Measurements from ENCODE around the gene GSTM4.

DNA sequence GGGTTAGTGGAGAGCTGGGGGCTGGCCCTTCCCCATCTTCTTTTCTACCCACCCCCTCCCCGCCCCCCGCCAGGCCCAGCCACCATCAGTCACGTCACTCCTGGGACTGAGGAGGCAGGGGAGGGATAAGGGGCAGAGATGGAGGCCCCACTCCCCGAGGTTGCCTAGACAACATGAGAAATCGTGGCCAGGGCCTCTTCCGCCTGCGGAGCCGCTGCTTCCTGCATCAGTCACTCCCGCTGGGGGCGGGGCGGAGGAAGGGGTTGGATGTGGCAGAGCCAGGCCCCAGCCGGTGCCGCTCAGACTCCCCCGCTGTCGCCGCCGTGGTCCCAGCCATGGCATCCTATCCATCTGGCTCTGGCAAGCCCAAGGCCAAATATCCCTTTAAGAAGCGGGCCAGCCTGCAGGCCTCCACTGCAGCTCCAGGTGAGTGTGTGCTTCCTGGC lies 35.0 kb upstream of the GSTM4 start:
- TF ChIP-seq, protein P1, sequence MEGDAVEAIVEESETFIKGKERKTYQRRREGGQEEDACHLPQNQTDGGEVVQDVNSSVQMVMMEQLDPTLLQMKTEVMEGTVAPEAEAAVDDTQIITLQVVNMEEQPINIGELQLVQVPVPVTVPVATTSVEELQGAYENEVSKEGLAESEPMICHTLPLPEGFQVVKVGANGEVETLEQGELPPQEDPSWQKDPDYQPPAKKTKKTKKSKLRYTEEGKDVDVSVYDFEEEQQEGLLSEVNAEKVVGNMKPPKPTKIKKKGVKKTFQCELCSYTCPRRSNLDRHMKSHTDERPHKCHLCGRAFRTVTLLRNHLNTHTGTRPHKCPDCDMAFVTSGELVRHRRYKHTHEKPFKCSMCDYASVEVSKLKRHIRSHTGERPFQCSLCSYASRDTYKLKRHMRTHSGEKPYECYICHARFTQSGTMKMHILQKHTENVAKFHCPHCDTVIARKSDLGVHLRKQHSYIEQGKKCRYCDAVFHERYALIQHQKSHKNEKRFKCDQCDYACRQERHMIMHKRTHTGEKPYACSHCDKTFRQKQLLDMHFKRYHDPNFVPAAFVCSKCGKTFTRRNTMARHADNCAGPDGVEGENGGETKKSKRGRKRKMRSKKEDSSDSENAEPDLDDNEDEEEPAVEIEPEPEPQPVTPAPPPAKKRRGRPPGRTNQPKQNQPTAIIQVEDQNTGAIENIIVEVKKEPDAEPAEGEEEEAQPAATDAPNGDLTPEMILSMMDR (conservative IDR thresholded peaks at IDR 0.05 in 1 of 2, IDR thresholded peaks at IDR 0.05 in 1 of 2; ENCODE audit: low read depth in 1 of 2, low read length in 2 of 2) = no peak
- no peak for TF ChIP-seq EZH2 (IDR thresholded peaks at IDR 0.05; ENCODE audit: low read length, missing control alignments)
